GM19239 (cell line): ENCODE results near the gene TTC39A.

Experiments
- DNase-seq: peaks from one replicate; pipeline ENCODE4 v3.0.0; 2011; ENCODE audit warnings: low spot score; ENCODE audit not compliant: insufficient read length
- FAIRE-seq: peaks from 2 replicates; lab custom pipeline; 2011; peaks lifted over from hg19 to GRCh38; lab: Jason Lieb, UNC

TTC39A gene

GRCh38 chr1:51301844-51302162 lies 28.6 kb downstream of the TTC39A start:
- DNase-seq, result no peak
- no peak for FAIRE-seq

- DNase-seq (no peak), FAIRE-seq (peak; percentile 72)
Measured at GRCh38 chr1:51301152-51301843, 29.1 kb downstream of the TTC39A start.

- FAIRE-seq (no peak), DNase-seq (no peak)
Measured at GRCh38 chr1:51299981-51300670, 30.2 kb downstream of the TTC39A start.

DNA sequence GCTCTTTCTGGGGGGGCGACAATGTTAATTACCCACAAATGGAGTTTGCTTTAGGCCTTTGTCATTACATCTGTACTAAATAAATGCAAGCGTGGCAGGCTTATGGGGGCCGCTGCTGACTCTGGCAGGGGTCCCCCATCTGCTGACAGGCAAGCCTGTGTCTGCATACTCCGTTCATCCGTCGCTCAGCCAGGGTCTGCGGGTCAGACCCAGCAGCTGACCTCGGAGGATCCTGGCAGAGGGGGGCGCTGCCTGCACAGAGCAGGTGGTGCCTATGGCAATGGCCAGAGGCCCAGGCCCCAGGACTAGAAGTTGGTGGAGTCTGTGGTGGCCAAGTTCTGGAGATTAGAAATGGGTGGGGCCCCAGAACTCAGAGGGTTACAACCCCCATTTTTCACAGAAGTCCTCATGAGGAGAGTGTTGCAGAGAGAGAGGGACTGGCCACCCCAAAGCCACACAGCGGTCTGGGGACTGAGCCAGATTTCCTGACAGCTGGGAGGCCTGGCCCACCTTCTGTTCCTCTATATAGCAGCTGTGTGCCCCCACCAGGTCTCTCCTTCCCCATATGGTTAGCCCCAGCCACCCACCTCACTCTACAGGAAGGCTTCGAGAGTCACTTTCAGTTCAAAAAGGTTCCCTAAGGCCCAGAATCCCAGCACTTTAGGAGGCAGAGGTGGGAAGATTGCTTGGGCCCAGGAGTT lies 31.0 kb downstream of the TTC39A start:
- DNase-seq (no peak), FAIRE-seq (no peak)

DNA sequence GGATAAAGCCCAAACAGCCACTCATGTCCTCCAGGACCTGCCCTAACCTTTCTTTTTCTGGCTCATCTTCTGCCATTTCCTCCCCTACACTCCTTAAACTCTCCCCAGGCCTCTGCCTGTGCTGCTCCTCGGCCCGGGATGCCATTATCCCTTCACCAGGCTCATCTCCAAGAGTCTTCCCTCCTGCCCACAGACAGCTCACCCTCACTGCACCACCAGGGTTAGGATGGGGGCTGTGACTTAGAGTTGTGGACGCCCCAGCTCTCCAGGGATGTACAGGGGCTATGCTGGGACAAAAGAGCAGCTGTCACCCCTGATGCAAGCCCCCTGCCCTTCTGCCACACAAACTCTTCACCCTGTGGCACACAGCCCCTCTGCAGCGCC lies 32.0 kb downstream of the TTC39A start:
- DNase-seq, result no peak
- no peak for FAIRE-seq

DNA sequence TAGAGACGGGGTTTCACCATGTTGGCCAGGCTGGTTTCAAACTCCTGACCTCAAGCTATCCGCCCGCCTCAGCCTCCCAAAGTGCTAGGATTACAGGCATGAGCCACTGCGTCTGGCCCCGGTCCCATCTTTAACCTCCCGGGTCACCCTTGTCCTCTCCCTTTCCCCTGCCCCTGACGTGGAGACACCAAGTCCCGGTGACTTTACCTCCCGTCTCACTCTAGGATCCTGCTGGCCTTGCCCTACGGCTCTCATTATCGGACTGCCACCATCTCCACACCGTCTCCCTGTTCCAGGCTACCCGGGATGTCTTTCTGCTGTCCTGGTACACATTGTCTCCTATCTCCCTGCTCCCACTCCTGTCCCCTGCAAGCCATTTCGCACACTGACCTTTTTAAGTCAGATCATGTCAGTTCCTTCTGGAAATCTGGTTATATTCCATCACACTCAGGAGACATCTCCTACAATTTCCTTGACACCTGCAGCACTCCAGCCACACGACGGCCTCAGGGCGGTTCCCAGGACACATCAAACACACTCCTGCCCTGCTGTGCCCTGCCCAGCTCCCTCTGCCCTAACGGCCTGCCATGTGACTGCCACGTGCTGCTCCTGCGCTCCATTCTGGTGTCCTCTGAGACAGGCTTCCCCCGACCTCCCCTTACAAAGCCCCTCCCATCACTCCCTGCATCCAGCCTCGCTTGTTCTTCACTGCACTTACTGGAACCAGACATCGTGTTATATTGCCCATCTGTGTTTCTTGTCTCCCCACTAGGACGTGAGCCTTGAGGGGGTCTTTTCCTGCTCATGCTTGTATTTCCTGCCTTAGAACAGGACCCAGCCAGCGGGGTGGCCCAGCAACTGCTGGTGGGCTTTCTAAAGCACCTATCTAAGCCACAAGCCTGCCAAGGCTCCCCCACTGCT lies 32.7 kb downstream of the TTC39A start:
- no peak for FAIRE-seq
- DNase-seq, result no peak

DNA sequence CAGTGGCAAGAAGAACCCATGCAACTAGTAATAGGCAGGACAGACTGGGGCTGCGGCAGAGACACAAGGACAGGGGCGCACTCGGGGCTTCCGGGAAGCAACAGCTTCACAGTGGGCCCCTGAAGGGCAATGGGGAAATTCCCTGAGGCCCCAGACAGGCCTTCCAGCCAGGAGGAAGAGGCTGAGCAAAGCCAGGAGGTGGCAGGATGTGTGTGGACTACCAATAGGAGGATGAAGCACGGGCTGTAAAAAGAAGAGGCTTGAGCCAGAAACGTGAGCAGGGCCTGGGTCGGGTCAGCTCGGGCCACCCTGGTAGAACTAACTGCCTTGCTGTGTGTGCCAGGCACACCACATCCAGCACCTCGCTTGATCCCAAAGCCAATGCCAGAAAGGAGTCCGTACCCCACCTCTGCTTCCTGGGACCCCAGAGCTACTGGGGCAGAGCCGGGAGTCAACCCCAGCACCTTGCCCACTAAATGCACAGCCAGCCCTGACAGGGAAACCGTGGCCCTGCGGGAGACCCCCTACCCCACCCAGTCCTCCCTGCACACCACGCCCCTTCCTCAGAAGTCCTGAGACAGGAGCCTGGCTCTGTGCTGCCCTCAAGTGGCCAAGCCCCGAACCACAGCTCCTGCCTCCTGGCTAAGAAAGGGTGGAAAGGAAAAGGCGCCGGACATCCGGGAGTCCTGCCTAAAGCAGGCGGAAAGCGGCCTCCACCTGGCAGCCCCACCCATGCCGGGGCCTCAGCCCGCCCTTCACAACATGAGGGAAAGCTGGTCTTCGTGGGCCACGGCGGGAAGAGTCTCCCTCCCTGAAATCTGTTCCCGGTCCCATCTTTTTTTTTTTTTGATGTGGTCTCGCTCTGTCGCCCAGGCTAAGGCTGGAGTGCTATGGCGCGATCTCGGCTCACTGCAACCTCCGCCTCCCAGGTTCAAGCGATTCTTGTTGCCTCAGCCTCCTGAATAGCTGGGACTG lies 33.7 kb downstream of the TTC39A start:
- FAIRE-seq, result peak; percentile 74
- peak; percentile 79 for DNase-seq

DNA sequence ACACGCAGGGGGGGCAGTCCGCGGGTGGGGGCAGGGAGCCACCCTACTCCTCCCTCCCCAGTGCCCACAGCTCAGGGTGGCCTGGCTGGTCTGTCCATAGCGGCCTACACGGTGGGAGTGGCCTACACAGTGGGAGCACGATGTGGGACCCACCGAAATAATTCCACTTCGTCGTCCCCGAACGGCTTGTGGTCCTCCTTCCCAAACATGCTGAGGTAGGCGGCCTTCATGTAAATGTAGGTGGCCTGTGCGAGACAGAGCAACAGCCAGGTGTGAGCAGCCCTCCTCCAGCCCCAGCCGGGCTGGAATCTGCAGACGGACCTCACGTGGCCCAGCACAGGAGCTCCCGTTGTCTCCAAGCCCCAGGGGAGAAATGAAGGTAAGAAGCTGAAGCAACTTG lies 34.4 kb downstream of the TTC39A start:
- FAIRE-seq, result no peak
- DNase-seq, result no peak

- DNase-seq, result no peak
- no peak for FAIRE-seq
Measured at GRCh38 chr1:51294566-51295184, 35.7 kb downstream of the TTC39A start.

GRCh38 chr1:51293898-51294515 lies 36.4 kb downstream of the TTC39A start:
- DNase-seq, result no peak
- FAIRE-seq, result no peak

DNA sequence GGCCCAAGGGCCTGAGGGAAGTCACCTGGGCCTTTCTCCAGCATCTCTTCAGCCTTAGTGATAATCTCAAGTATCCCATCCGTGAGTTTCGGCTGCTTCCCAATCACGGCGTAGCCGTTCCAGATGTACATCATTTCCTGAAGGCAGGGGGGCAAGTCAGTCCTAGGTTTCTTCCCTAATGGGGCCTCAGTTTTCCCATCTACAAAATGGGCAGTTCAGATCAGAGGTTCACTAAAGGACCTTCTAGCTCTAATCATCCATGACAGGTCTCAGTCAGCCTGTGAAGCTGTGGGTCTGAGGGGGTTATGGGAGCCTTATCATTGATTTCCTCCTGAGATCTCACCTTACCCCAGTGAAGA lies 39.9 kb downstream of the TTC39A start:
- DNase-seq (no peak), FAIRE-seq (no peak)

DNA sequence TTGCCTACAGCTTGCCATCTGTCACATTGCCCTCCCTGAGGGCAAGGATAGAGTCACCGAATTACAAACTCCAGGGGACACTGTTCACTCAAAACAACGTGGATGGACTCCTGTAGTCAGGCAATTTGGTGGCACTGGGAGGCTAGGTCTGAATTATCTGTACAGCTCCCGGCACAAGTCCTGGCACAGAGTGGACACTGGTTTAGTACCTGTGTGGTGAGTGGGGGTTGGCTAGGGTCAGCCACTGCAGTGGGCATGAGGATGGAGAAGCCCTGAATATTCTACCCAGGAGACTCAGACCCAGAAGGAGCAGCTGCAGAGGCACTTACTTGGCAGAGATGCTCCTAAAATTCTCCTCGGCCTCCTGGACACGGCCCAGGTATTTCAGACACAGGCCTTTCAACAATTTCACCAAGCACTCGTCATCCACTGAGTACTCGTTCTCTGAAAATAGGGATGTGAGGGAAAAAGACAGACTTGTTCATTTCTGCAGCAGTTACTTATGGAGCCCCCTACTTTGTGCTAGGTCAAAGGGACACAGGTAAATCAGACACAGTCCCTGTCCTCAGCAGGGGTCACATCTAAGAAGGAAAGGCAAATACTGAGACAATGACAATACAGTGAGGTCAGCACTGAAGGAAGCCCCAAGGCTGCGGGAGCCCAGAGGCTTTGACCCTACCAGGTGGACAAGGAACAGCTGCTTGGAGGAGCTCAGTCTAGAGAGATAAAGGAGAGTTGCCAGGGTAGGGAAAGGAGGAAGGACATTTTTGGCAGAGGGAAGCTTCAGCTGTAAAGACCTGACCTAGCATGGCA lies 40.5 kb downstream of the TTC39A start:
- FAIRE-seq (no peak), DNase-seq (no peak)

DNA sequence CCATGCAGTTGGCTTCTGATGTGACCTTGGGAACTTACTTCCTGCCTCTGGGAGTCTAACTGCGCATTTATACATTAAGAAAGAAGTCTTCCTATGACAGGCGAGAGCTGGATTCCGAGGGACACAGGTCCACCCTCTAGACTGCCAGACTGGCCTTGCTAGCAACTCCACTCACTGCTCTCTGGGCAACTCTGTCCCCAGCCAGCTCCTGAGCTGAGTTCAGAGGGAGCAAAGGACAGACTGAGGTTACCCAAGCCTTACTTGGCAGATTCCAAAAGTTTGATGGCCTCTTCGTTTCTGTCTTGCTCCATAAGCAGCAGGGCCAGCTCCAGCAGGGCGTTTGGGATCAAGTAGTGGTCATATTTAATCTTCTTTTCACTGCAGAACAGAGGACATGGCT lies 41.8 kb downstream of the TTC39A start:
- FAIRE-seq, result no peak
- no peak for DNase-seq

DNA sequence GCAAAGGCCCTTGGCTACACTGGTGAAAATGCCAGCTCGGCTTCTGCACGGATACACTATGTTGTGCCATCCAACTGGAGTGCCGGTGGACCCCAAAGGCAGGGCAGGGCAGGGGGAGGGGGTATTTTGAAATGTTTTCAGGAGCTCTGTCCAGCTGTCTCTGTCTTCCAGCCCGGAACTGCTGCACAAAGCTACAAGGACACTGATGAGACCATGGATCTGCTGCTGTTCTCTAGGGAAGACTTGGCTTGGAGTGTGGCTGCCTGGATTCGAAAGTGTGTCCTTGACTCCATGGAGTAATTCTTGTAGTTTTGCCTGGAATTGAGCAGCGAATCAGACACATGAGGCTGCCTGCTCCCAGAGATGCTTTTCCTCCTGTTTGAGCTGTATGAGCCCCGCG lies 42.4 kb downstream of the TTC39A start:
- DNase-seq (no peak), FAIRE-seq (no peak)

DNA sequence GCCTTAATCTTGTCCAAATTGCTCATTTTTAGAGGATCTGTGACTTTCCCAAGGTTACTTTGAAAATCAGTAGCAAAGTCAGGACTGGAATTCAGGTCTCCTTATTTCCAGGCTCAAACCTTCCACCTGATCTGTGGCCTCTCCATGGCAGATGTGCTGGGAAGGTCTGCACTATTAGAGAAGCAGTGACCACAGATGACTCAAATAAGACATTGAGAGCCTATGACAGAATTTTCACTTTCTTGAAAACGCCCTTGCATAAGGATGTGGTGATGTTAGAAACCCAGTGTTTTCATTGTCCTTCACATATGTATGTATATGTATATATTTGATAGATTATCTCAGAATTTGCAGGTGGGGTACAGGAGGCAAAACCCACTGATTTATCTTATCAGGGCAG lies 45.3 kb downstream of the TTC39A start:
- DNase-seq (peak; percentile 58), FAIRE-seq (peak; percentile 49)

GRCh38 chr1:51284487-51284954 lies 45.8 kb downstream of the TTC39A start:
- FAIRE-seq (peak; percentile 37), DNase-seq (no peak)

GRCh38 chr1:51283979-51284378 lies 46.4 kb downstream of the TTC39A start:
- DNase-seq (no peak), FAIRE-seq (no peak)

DNA sequence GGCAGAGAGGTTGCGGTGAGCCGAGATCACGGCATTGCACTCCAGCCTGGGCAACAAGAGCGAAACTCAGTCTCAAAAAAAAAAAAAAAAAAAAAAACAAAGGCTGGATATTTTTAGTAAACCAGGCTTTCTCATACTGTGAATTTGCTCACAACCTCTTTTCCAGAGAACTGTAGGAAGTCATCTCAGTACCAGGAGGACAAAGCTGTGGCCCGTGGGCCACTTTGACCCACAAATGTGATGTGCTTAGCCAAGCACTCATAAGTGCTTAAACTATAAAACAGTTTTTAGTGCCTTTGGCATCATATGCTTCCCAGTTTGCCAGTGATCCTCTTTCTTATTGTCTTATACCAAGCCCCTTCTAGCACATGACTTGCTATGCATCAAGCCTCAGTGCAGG lies 47.8 kb downstream of the TTC39A start:
- FAIRE-seq (no peak), DNase-seq (no peak)
